HG03159 (cell line): ENCODE results near the gene RPE65.
"Not testable (repeated sequence)": the region's sequence is repeated elsewhere in the genome, so short reads cannot be mapped to it uniquely, and the experiment has no call there.

Source experiments
- ATAC-seq: cut with Tn5 transposase; IDR thresholded peaks from one replicate; pipeline ENCODE4 v1.9.1; 2021; ENCODE audit warnings: mild to moderate bottlenecking, moderate library complexity; ENCODE audit not compliant: unreplicated experiment

Gene RPE65

GRCh38 chr1:68449901-68450300, at the start of gene RPE65:
TSS of gene RPE65 (minus strand) at chr1:68449954. CDS start at chr1:68449905, 49 bp downstream.
- no peak for ATAC-seq

GRCh38 chr1:68497358-68497698, 47.6 kb upstream of the RPE65 start:
- ATAC-seq: peak; percentile 25

GRCh38 chr1:68496680-68497357, 47.1 kb upstream of the RPE65 start, which contains the start of gene DEPDC1:
TSS of gene DEPDC1 (minus strand) at chr1:68497082. CDS start at chr1:68496999, 83 bp downstream.
- peak; percentile 96 for ATAC-seq

GRCh38 chr1:68495968-68496679, 46.4 kb upstream of the RPE65 start:
- peak; percentile 17 for ATAC-seq

- no peak for ATAC-seq
Observed at GRCh38 chr1:68495532-68495931, 45.8 kb upstream of the RPE65 start.

GRCh38 chr1:68493193-68493592, 43.4 kb upstream of the RPE65 start:
- no peak for ATAC-seq

GRCh38 chr1:68492255-68492654, 42.5 kb upstream of the RPE65 start:
- ATAC-seq: not testable (repeated sequence)

- ATAC-seq: no peak
Observed at GRCh38 chr1:68490046-68490651, 40.4 kb upstream of the RPE65 start.

- ATAC-seq: no peak
Observed at GRCh38 chr1:68485431-68486022, 35.8 kb upstream of the RPE65 start.

GRCh38 chr1:68484618-68485017, 34.9 kb upstream of the RPE65 start:
- no peak for ATAC-seq

- no peak for ATAC-seq
Observed at GRCh38 chr1:68481041-68481440, 31.3 kb upstream of the RPE65 start.

GRCh38 chr1:68479501-68479900, 29.7 kb upstream of the RPE65 start:
- no peak for ATAC-seq

GRCh38 chr1:68478662-68479061, 28.9 kb upstream of the RPE65 start:
- no peak for ATAC-seq

- not testable (repeated sequence) for ATAC-seq
Observed at GRCh38 chr1:68476626-68477025, 26.9 kb upstream of the RPE65 start.

GRCh38 chr1:68473060-68473459, 23.3 kb upstream of the RPE65 start:
- no peak for ATAC-seq

GRCh38 chr1:68470388-68470970, 20.7 kb upstream of the RPE65 start:
- no peak for ATAC-seq

GRCh38 chr1:68464891-68465290, 15.1 kb upstream of the RPE65 start:
- ATAC-seq: no peak

GRCh38 chr1:68460935-68461334, 11.2 kb upstream of the RPE65 start:
- ATAC-seq: no peak

GRCh38 chr1:68459796-68460195, 10.0 kb upstream of the RPE65 start:
- ATAC-seq: no peak

- no peak for ATAC-seq
Observed at GRCh38 chr1:68459091-68459490, 9.3 kb upstream of the RPE65 start.

- no peak for ATAC-seq
Observed at GRCh38 chr1:68456202-68456601, 6.4 kb upstream of the RPE65 start.
